Fibroblast of lung (primary cell): ENCODE measurements around the gene SMARCA4.

ENCODE experiments used
- EZH2 ChIP-seq: IDR thresholded peaks from 2 replicates; pipeline ENCODE4 v1.5.1; 2012; ENCODE audit warnings: low read length, control low read depth, mild to moderate bottlenecking; ENCODE audit errors: missing control alignments
- TF ChIP-seq, protein P1 (sequence below), 2 donors: IDR thresholded peaks in 1 of 2; conservative IDR thresholded peaks in 1 of 2; 1 replicate in 1 of 2; 2 replicates in 1 of 2; pipeline ENCODE4 v1.5.1; 2011 to 2012; ENCODE audit warnings: low read length in 2 of 2, control low read depth in 1 of 2, inconsistent platforms in 1 of 2, low read depth in 1 of 2, mild to moderate bottlenecking in 1 of 2

- TF ChIP-seq, protein P1, sequence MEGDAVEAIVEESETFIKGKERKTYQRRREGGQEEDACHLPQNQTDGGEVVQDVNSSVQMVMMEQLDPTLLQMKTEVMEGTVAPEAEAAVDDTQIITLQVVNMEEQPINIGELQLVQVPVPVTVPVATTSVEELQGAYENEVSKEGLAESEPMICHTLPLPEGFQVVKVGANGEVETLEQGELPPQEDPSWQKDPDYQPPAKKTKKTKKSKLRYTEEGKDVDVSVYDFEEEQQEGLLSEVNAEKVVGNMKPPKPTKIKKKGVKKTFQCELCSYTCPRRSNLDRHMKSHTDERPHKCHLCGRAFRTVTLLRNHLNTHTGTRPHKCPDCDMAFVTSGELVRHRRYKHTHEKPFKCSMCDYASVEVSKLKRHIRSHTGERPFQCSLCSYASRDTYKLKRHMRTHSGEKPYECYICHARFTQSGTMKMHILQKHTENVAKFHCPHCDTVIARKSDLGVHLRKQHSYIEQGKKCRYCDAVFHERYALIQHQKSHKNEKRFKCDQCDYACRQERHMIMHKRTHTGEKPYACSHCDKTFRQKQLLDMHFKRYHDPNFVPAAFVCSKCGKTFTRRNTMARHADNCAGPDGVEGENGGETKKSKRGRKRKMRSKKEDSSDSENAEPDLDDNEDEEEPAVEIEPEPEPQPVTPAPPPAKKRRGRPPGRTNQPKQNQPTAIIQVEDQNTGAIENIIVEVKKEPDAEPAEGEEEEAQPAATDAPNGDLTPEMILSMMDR (conservative IDR thresholded peaks at IDR 0.05 in 1 of 2, IDR thresholded peaks at IDR 0.05 in 1 of 2; ENCODE audit: low read depth in 1 of 2, low read length in 2 of 2), result no peak
- TF ChIP-seq EZH2, result no peak
These were observed 27.6 kb downstream of the SMARCA4 start for GRCh38 chr19:10988380-10988779.
